Hepatocyte (in vitro differentiated cells): ENCODE results near the gene ROBO3. TPM values are rescaled to one million over a fixed set of nuclear protein-coding genes. Genes with fewer than 3 reads are reported as not detected.

Experiments
- DNase-seq: peaks from one replicate; pipeline ENCODE4 v3.0.0-alpha.2; 2016; ENCODE audit warnings: low spot score
- H2AFZ ChIP-seq: fragments of 200-600 bp; sonication (generic); 2 replicates; pipeline ENCODE4 v1.6.0; 2016; ENCODE audit warnings: antibody characterized with exemption, mild to moderate bottlenecking
- H3K27ac ChIP-seq: fragments of 200-600 bp; sonication (generic); 2 replicates; pipeline ENCODE4 v1.5.1; 2016; ENCODE audit warnings: mild to moderate bottlenecking
- H3K27me3 ChIP-seq: fragments of 200-600 bp; sonication (generic); 2 replicates; pipeline ENCODE4 v1.6.1; 2016
- H3K36me3 ChIP-seq: fragments of 200-600 bp; sonication (generic); replicated peaks from 2 replicates; pipeline ENCODE4 v1.5.1; 2016; ENCODE audit warnings: low read depth; ENCODE audit not compliant: insufficient read depth
- H3K4me1 ChIP-seq: fragments of 200-600 bp; sonication (generic); 2 replicates; pipeline ENCODE4 v1.5.1; 2016; ENCODE audit warnings: mild to moderate bottlenecking, moderate library complexity; ENCODE audit not compliant: insufficient read depth
- H3K4me2 ChIP-seq: fragments of 200-600 bp; sonication (generic); 2 replicates; pipeline ENCODE4 v1.6.0; 2016
- H3K4me3 ChIP-seq: fragments of 200-600 bp; sonication (generic); 2 replicates; pipeline ENCODE4 v1.5.1; 2016; ENCODE audit warnings: mild to moderate bottlenecking
- H3K79me2 ChIP-seq: fragments of 200-600 bp; sonication (generic); 2 replicates; pipeline ENCODE4 v1.6.0; 2017; ENCODE audit warnings: mild to moderate bottlenecking
- H3K9me2 ChIP-seq: fragments of 200-600 bp; sonication (generic); replicated peaks from 2 replicates; pipeline ENCODE4 v1.6.0; 2017; ENCODE audit warnings: mild to moderate bottlenecking; ENCODE audit not compliant: insufficient read depth
- H3K9me3 ChIP-seq: fragments of 200-600 bp; sonication (generic); 2 replicates; pipeline ENCODE4 v1.5.1; 2016; ENCODE audit warnings: low read depth, mild to moderate bottlenecking
- H4K20me1 ChIP-seq: fragments of 200-600 bp; sonication (generic); 2 replicates; pipeline ENCODE4 v1.6.0; 2016; ENCODE audit warnings: mild to moderate bottlenecking; ENCODE audit not compliant: insufficient read depth, poor library complexity, severe bottlenecking
- EZH2 ChIP-seq: fragments of 200-600 bp; sonication (generic); IDR thresholded peaks from 2 replicates; pipeline ENCODE4 v1.6.1; 2016; ENCODE audit warnings: antibody characterized with exemption, mild to moderate bottlenecking, borderline replicate concordance
- EZH2phosphoT487 ChIP-seq: fragments of 200-600 bp; sonication (generic); IDR thresholded peaks from one replicate; pipeline ENCODE4 v1.6.1; 2018; ENCODE audit warnings: antibody characterized with exemption, mild to moderate bottlenecking, low read depth, moderate library complexity; ENCODE audit not compliant: unreplicated experiment, severe bottlenecking
- WGBS: methylation state at CpG from one replicate; pipeline ENCODE4 v1.1.6; 2016; ENCODE audit warnings: low lambda C conversion rate; ENCODE audit errors: missing lambda C conversion rate; 5-methylcytosine and 5-hydroxymethylcytosine counted together
- polyA plus RNA-seq: library from polyadenylated mRNA; unstranded; fragments of >200 nt; fragmentation: Nextera tagmentation; extraction: Ambion mirVana; gene quantifications from 2 replicates; pipeline ENCODE4 v1.2.1, GENCODE V29; 2016
- total RNA-seq: library from RNA; depleted of rRNA; stranded (reverse); fragments of >200 nt; gene quantifications from 2 replicates; pipeline ENCODE4 v1.2.3, GENCODE V29; 2014
- TF ChIP-seq, protein P1 (sequence below): fragments of 200-600 bp; sonication (generic); IDR thresholded peaks from 2 replicates; pipeline ENCODE4 v1.5.1; 2016; ENCODE audit warnings: antibody characterized with exemption, mild to moderate bottlenecking; ENCODE audit not compliant: poor library complexity

ROBO3 gene
- total and polyA plus RNA-seq, 2 experiments from 2014 or later = 3.7 to 10.4 TPM

DNA sequence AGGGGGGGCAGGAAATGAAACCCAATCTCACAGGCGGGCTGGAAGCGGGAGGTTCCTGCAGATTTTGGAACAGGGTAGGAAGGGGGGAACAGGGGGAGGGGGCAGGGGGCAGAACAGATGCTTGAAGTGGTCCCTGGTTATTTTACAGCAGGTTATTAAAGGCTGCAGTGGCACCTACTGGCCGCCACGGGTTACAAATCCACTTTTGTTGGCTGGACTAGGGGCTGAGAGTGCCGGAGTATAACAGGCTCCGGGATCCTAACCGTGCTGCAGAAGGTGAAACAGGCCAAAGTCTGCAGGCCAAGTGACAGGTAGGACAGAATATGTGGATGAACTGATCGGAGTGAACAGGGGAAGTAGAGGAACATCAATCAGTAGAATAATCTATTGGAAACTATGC lies 2.5 kb downstream of the ROBO3 start:
- no peaks in the 10 kb centered on the region for H3K79me2 ChIP-seq
- peak; percentile 53 for DNase-seq
- no peak overlapping the region for H3K4me2 ChIP-seq
- TF ChIP-seq, protein P1, sequence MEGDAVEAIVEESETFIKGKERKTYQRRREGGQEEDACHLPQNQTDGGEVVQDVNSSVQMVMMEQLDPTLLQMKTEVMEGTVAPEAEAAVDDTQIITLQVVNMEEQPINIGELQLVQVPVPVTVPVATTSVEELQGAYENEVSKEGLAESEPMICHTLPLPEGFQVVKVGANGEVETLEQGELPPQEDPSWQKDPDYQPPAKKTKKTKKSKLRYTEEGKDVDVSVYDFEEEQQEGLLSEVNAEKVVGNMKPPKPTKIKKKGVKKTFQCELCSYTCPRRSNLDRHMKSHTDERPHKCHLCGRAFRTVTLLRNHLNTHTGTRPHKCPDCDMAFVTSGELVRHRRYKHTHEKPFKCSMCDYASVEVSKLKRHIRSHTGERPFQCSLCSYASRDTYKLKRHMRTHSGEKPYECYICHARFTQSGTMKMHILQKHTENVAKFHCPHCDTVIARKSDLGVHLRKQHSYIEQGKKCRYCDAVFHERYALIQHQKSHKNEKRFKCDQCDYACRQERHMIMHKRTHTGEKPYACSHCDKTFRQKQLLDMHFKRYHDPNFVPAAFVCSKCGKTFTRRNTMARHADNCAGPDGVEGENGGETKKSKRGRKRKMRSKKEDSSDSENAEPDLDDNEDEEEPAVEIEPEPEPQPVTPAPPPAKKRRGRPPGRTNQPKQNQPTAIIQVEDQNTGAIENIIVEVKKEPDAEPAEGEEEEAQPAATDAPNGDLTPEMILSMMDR = peak; percentile 58
- no peak for TF ChIP-seq EZH2
- H4K20me1 ChIP-seq = no peaks in the 10 kb centered on the region
- H3K4me3 ChIP-seq = no peak overlapping the region
- no peaks in the 10 kb centered on the region for H3K9me2 ChIP-seq
- H2AFZ ChIP-seq = no peak overlapping the region
- no peak overlapping the region for H3K27ac ChIP-seq
- WGBS = 13% methylated on average over 8 of the region's 8 CpGs
- no peaks in the 10 kb centered on the region for H3K9me3 ChIP-seq
- H3K4me1 ChIP-seq = peaks cover 11% of the 10 kb centered on the region
- peaks cover 97% of the 10 kb centered on the region for H3K27me3 ChIP-seq
- H3K36me3 ChIP-seq = no peaks in the 10 kb centered on the region

DNA sequence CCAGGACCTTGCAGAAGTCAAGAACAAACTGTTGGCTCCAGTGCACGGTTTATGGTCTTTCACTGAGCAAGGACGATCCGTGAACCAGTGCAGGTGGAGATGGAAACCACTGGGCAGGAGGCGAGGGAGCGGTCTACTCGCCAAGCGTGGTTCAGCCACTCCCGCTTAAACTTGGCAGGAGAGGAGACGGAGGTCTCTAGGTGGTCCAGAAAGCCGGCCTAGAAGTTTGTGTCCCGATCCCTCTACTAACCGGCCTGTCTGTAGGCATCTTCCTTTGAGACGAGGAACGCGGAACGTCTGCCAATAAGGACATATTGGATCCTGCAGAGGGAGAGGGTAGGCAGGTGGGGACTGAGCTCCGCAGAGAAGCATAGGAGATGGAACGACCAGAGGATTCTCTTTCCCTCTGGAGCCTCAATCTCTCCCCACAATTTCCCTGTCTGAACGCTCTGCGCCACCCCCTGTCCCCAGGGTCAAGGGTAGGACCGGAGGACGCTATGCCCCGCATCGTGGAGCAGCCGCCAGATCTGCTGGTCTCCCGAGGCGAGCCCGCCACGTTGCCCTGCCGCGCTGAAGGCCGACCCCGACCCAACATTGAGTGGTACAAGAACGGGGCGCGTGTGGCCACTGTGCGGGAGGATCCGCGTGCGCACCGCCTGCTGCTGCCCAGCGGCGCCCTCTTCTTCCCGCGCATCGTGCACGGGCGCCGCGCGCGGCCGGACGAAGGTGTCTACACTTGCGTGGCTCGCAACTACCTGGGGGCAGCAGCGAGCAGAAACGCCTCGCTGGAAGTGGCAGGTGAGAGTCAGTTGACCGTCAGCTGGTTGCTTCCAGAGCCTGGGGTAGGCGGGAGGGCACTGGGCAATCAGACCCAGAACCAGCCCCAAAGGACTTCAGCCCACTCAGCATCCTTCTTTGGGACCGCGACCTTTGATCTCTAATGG lies 3.4 kb downstream of the ROBO3 start:
- H4K20me1 ChIP-seq = no peaks in the 10 kb centered on the region
- H3K27me3 ChIP-seq = peaks cover 99% of the 10 kb centered on the region
- H2AFZ ChIP-seq = no peak overlapping the region
- H3K4me3 ChIP-seq = no peak overlapping the region
- 24% methylated on average over 63 of the region's 63 CpGs for WGBS
- no peaks in the 10 kb centered on the region for H3K9me3 ChIP-seq
- peaks cover 11% of the 10 kb centered on the region for H3K4me1 ChIP-seq
- DNase-seq = no peak
- H3K27ac ChIP-seq = no peak overlapping the region
- TF ChIP-seq EZH2phosphoT487 (no peak), EZH2 (no peak)
- TF ChIP-seq, protein P1 = no peak
- no peaks in the 10 kb centered on the region for H3K9me2 ChIP-seq
- H3K36me3 ChIP-seq = no peaks in the 10 kb centered on the region
- peak overlapping the region; percentile 44 for H3K4me2 ChIP-seq
- no peaks in the 10 kb centered on the region for H3K79me2 ChIP-seq

DNA sequence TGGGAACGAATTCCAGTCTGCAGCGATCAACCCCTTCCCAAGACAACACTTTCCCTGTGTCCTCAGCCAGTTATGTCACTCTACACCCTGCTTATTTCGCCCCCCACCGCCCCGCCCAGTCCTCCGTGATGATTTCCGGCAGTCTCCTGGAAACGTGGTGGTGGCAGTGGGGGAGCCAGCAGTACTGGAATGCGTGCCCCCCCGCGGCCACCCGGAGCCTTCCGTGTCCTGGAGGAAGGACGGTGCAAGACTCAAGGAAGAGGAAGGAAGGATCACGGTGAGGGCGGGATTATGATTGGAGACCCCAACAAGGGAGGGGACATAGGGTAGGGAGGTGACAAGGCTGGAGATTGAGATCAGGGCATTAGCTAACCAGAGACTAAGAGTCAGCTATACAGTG lies 4.1 kb downstream of the ROBO3 start:
- peaks cover 98% of the 10 kb centered on the region for H3K27me3 ChIP-seq
- DNase-seq = no peak
- H4K20me1 ChIP-seq = no peaks in the 10 kb centered on the region
- H3K79me2 ChIP-seq = no peaks in the 10 kb centered on the region
- H3K9me3 ChIP-seq = no peaks in the 10 kb centered on the region
- no peak overlapping the region for H3K4me3 ChIP-seq
- TF ChIP-seq EZH2phosphoT487 (no peak), EZH2 (no peak)
- TF ChIP-seq, protein P1 = no peak
- H3K27ac ChIP-seq = no peak overlapping the region
- peak overlapping the region; percentile 44 for H3K4me2 ChIP-seq
- no peak overlapping the region for H2AFZ ChIP-seq
- WGBS = 24% methylated on average over 15 of the region's 16 CpGs
- H3K4me1 ChIP-seq = peaks cover 11% of the 10 kb centered on the region
- no peaks in the 10 kb centered on the region for H3K9me2 ChIP-seq
- H3K36me3 ChIP-seq = no peaks in the 10 kb centered on the region
